ENCODE data around the gene CAPN5.
A peak's percentile ranks its signal among the peaks of the same experiment; 100 is the strongest.

The CAPN5 gene

DNA sequence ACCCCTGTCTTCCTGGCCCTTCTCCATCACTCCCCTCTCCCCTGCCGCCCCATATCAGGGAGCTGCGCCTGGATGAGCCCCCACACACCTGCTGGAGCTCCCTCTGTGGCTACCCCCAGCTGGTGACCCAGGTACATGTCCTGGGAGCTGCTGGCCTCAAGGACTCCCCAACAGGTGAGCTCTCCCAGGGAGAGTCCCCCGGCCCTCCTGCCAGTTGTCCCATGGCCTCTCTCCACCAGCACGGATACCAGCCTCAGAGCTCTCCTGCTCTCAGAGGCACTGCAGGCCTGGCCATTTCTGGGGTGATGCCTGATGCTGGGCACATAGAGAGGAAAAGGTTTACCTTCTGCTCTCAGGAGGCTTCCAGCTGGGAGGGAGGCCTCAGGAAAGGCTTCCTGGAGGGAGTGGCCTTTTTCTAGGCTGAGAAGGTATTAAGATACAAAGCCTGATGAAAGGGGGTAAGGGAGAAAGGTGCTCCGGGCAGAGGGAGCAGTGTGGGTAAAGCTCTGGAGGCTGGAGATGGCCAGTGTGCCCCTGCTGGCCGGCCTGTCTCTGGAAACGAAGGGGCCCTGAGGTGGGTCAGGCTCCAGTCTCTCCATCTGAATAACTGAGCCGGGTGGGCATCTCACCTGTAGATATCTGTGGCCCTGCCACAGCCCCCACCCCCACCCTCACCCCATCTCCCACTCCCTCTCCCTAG is 55.3 kb downstream of the CAPN5 start:
- DNase-seq = no peak

DNA sequence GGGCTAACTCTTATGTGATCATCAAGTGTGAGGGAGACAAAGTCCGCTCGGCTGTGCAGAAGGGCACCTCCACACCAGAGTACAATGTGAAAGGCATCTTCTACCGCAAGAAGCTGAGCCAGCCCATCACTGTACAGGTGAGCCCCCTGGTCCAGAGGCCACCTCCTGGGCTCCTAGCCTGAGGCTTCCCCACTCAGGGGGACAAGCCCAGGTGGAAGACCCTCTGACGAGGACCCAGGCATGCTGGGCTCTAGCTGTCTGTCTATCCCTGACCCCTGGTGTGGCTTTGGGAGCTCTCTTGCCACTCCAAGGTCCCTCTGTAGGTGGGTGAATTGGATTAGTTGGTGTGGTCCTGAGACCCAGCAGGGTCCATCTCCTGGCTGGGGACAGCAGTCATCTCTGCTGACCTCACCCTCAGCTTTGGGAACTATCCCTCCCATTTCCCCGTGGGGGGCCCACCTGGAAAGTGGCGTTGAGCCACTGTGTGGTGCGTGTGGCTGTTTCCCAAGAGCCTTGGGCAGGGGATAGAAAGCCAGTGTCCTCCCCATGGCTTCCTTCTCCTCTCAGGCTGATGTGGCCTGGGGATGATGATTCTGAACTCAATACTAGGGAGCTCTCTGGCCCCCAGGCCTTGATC is 55.9 kb downstream of the CAPN5 start:
- DNase-seq = no peak

DNA sequence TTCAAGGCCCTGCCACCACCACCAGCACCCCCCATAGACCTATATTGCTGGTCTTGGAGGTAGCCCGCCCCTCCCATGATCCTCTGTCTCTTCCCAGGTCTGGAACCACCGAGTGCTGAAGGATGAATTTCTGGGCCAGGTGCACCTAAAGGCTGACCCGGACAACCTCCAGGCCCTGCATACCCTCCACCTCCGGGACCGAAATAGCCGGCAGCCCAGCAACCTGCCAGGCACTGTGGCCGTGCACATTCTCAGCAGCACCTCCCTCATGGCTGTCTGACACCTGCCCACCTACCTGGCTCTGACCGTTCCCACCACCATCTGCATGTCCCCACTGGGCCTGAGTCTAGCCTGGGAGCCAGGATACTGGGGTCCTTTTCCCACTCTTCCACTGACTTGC is 56.8 kb downstream of the CAPN5 start:
- no peak for DNase-seq

DNA sequence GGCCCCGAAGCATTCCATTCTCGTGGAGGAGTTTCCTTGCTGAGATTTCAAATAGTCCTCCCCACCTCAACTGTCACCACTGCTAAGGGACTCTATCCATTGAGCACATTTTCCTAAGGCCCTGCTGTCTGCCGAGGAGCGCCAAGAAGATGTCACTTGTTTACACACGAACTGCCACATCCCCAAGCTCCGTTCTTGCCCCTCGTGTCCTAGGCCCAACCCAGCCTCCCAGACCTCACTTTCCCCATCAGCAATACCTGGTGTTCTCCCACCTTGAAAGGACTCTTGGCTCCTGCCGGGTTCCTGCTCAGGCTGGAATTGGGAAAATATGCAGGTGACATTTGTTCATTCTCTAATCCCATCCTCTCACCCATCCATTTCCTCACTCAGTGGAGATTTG is 57.3 kb downstream of the CAPN5 start:
- no peak for DNase-seq

DNA sequence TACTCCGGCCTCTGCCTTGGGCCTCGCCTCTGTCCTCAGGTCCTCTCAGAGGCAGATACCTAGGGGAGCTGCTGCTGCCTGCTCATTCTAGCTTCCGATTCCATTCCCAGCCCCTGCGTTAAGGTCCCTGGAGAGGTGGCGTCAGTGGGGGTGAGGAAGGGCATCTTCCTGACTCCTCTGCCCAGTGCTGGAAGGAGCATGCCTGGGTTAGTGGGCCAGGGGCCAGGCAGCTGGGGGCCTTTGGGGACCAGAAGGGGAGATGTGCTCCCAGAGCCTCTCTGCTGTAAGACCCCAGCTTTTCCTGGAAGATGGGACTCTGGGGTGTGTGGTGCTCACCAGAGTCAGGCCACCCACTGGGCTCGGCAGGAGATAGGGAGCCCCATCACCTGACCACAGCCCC is 57.7 kb downstream of the CAPN5 start:
- DNase-seq = no peak

DNA sequence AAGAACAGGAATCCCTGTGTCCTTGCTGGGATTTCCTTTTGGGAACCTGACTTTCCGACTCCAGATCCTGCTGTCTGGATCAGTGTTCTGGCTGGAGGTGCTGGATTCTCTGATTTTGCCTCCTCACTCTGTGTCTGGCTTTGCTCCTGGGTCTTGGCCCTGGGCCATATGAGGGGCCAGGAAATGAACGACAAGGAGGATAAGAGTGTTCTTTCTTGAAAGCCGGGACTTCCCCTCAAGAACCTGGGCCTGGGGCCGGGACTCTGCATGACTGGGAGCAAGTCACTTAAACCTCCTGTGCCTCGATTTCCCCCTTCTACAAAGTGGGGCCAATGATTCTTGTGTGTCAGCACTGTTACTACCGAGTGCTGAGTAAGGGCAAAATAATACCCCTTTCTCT is 58.4 kb downstream of the CAPN5 start:
- no peak for DNase-seq

DNA sequence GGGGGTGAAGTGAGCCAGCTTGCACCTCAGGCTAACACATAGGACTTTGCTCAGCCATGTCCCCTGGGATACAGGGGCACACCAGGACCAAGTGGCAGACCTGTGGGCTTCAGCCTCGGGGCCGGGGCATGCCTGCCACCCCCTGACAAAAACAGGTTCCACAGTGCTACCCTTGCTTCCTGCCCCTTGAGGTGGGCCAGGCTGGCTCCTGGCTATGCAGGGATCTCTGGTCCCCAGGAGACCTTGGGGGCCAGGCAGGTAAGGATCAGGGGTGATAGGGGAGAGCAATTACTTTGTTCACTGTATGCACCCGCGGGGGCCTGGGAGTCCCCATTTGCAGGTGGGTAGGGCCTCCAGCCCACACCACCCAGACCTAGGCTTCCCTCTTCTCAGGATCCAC is 58.9 kb downstream of the CAPN5 start:
- DNase-seq = no peak

DNA sequence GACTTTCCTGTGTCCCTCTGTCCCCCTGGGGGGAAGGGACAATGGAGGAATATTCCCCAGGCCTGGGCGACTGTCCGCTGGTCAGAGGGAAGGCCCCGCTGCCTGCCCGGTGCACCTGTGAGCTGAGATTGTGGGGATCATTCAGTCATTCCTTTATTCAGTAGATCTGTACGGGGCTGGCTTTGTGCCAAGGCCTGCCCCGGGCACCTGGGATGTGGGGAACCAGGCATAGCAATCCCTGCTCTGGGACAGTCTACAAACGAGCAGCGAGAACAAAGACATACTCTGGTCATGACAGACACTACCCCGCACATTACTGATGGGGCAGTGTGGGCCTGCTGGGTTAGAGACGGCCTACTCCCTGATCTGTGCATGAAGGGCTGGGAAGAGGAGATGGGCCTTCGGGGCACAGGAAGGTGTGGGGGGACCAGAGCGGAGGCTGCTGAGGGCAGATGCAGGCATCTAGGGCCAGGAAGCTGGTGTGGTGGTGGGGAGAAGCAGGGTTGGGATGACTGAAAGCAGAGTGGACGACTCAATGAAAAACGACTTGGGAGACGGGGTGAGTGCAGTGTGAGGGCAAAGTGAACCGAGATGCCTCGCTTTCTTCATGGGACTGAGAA is 59.5 kb downstream of the CAPN5 start:
- DNase-seq = no peak

DNA sequence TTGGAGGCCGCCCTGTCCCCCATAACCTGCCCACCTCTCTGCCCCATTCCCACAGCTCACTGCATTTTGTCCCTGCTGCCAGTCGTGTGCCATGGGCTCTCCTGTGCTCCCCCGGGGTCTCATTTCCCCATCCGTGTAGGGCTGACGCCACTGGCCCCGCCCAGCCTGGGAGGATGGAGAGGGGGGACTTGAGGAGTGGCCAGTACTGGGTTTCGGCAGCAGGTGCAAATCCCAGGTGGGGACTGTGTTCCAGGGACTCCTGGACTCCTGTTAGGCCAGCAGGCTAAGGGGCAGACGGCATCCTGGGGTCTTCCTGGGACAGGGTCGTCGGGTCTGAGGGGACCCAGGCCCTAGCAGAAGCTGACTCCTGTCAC is 60.1 kb downstream of the CAPN5 start:
- no peak for DNase-seq

DNA sequence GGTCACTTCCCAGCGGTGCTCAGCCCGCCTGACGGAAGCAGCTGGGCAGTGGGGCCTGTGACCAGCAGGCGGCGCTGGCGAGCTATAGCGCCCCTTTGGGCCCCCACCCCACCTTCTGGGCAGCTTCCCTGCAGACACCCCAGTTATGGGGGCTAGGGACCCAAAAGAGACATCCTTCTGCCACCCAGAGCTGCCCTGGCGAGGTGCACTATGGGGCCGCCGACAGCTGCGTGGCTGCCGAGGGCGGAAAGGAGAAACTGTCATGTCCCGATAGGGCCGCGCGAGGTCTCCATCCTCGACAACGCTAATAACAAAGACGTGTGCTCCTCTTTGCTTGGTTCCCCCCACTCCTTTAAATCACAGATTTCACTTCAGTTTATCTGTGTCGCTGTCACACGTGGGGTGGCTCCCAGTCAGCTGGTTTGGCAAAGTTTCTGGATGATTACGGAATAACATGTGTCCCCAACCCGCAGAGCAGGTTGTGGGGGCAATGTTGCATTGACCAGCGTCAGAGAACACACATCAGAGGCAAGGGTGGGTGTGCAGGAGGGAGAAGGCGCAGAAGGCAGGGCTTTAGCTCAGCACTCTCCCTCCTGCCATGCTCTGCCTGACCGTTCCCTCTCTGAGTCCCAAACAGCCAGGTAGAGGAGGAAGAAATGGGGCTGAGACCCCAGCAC is 60.6 kb downstream of the CAPN5 start:
- peak; percentile 67 for DNase-seq

DNA sequence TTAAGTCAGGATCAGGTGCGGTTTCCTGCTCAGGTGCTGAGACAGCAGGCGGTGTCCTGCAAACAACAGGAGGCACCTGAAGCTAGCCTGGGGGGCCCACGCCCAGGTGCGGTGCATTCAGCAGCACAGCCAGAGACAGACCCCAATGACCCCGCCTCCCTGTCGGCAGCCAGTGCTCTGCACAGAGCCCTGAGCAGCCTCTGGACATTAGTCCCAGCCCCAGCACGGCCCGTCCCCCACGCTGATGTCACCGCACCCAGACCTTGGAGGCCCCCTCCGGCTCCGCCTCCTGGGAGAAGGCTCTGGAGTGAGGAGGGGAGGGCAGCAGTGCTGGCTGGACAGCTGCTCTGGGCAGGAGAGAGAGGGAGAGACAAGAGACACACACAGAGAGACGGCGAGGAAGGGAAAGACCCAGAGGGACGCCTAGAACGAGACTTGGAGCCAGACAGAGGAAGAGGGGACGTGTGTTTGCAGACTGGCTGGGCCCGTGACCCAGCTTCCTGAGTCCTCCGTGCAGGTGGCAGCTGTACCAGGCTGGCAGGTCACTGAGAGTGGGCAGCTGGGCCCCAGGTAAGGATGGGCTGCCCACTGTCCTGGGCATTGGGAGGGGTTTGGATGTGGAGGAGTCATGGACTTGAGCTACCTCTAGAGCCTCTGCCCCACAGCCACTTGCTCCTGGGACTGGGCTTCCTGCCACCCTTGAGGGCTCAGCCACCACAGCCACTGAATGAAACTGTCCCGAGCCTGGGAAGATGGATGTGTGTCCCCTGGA is 61.3 kb downstream of the CAPN5 start, which contains the start of gene MYO7A:
MYO7A (plus strand) TSS at position 327 of the 772 bp plus-strand sequence. CDS start 2,389 bp downstream, outside the sequence.
- DNase-seq = no peak

DNA sequence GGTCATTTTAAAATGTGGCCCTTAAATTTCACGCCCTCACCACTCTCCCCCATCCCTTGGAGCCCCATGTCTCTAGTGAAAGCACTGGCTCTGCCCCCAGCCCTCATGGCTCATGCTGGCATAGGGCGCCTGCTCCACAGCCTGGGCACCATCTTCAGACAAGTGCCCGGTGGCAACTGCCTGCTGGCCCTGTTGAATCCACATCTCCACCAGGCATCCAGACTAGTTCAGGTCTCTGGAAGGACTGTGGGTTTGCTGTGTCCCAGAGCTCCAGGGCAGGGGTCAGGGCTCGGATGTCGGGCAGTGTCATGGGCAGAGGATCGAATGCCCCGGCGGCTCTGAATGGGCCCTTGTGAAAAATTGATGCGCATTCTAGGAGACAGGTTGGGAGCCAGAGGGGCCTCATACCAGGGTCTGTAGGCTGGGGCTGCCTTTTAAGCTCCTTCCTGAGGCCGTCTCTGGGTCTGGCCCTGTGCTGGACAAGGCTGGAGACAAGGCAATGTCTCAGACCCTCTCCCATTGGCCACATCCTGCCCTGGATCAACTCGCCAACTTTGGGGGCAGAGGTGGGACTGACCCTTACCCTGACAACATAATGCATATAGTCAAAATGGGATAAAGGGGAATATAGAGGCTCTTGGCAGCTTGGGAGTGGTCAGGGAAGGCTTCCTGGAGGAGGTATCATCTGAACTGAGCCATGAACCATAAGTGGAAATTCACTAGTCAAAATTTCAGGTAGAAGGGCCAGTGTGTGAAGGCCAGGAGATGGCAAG is 62.5 kb downstream of the CAPN5 start:
- DNase-seq = no peak

DNA sequence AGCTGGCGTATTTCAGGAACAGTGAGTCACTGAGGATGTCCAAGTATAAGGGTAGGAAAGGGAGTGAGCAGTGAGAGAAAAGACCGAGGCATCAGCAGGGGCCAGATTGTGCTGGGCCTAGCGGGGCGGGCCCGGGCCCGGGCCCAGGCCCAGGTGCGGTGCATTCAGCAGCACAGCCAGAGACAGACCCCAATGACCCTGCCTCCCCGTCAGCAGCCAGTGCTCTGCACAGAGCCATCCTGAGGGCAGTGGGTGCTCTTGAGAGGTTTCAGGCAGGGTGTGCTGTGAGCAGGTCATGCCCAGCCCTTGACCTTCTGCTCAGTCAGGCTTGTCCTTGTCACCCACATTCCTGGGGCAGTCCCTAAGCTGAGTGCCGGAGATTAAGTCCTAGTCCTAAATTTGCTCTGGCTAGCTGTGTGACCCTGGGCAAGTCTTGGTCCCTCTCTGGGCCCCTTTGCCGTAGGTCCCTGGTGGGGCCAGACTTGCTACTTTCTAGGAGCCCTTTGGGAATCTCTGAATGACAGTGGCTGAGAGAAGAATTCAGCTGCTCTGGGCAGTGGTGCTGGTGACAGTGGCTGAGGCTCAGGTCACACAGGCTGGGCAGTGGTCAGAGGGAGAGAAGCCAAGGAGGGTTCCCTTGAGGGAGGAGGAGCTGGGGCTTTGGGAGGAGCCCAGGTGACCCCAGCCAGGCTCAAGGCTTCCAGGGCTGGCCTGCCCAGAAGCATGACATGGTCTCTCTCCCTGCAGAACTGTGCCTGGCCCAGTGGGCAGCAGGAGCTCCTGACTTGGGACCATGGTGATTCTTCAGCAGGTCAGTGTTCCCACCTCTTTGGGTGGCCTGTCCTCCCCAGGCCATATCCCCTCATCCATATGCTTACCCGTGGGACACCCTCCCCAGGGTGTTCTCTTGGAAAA is 63.3 kb downstream of the CAPN5 start:
- DNase-seq = no peak

DNA sequence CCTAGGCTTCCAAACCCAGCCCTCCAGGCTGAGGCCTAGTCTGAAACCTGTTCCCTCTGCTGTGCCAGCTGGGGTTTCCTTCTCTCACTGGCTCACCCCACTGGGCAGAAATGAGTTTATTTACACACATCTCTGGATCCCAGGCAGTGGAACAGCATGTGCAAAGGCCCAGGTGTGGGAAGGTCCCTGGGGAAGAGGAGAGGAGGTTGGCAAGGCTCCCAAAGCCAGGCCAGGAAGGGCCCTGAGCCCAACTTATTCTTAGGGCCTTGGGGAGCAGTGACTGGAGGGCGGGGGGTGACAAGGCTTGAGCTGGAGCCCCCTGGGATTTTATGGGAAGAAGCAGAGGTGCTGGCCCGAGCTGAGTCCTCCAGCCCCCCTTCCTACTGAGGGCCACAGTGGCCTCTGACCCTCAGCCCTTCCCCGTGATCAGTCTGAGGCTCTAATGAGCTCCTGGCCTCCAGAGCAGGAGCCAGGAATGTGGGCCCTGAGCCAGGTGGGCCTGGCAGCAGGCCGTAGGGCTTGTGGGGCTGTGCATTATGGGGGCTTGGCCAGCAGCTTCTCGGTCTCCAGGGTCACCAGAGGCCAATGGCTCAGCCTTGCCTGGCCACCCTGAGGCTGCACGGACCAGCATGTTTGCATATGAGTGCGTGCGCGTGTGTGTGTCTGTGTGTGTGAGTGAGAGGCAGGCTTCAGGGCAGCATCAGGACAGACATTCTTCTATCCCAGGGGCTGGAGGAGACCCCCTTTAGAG is 64.2 kb downstream of the CAPN5 start:
- DNase-seq = no peak

DNA sequence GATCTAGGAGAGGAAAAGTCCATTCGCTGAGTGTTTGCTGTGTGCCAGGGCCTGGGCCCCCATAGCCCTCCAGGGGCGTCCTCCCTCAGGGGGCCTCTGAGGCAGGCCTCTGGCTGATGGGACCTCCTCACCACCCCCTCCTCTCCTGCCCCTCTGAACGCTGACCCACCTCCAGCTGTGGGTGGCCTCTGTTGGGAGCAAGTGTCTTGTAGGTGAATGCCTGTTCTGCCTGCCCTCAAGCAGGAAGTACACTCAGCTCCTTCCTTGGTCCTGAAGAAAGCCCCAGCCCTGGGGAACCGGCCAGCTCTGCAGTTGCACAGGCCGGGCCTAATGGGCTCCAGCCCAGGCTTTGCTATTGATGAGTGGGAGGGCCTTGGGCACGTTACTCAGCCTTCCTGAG is 64.8 kb downstream of the CAPN5 start:
- DNase-seq = no peak

DNA sequence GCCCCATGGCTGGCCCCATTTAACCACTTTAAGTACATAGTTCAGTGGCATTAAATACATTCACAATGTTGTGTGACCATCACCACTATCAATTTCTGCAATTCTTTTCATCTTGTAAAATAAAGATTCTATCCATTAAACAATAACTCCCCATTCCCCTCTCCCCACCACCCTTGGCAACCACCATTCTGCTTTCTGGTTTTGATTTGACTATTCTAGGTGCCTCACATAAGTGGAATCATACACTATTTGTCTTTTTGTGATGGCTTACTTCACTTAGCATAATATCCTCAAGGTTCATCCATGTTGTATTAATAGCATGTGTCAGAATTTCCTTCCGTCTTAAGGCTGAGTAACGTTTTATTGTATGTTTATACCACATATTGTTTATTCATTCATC is 68.3 kb downstream of the CAPN5 start:
- no peak for DNase-seq

DNA sequence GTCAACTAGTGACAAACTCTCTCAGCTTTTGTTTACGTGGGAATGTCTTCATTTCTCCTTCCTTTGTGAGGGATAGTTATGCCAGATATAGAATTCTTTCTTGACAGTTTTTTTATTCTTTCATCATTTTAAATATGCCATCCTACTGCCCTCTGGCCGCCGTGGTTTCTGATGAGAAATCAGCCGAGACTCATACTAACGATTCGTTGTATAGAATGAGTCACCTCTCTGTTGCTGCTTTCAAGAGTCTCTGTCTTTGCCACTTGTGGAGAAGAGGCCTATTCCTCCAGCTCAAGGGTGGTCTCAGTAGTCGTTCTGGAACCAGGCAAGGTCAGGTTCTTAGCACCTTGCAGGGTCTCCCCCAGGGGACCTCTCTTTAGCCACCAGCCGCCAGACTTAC is 69.3 kb downstream of the CAPN5 start:
- DNase-seq = no peak

DNA sequence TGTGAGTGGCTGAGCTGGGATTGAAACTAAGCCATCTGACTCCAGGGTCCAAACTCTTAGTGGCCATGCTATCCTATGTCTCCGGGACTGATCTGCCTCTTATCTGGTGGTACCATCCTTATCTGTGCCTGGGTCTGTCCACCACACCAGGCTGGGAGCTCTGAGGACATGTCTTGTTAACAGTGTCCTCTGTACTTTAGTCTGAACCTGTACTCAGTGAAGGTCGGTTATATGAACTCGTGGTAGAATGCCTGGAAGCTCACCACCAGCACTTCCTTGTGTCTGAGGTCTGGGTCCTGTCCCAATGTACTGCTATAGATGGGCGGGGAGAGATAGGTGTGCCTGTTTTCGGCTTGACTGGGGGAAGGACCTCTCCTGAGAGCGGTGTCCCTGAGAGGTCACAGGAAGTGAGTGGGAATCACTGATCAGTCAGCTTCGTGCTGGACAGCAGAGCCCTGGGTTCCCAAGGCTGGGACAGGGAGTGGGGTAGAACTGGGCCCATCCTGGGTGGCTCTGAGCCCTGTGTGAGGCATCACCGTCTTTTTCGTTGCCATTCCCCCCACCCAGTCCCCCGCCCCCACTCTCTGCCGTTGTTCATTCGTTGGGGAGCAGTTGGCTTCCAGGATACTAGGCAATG is 70.1 kb downstream of the CAPN5 start:
- no peak for DNase-seq

DNA sequence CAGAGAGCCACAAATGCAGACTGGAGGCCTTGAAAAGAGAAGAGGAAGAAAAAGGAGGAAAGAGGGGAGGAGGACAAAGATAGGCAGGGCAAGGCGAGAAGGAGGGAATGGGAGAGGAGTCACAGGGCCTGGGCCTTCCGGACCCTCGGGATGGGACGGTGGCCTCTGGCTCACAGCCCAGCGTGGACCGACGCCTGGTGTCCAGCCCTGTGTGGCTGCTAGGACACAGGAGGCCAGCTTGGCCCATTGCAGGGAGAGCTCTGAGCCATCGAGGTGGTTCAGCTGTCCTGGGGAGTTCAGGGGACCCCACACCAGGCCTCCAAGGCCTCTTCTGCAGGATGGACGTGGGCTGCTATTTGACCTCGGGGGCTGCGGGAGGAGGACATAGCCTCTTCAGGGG is 70.7 kb downstream of the CAPN5 start:
- DNase-seq = no peak

DNA sequence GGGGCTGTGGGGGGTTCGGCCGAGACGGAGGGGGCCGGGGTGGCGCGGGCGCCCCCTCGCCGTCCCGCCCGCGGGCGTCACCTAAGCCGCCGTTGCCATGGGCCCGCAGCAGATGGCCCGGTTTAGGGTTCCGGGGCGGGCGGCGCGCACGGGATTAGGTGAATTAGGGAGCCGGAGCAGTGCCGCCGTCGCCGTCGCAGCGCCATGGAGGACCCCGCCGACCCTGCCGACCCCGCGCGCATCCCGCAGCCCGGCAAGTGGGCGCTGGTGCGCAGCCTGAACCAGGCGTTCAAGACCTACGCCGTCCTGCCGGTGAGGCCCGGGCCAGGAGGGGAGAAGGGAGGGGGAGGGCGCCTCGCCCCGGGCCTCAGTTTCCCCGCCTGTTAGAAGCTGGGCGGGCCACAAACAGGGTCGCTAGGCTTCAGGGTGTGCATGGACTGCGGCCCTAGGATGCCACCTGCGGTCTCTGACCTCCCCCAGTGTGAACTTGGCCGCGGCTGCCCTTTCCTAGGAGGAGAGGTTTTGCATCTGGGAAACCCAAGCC is 71.4 kb downstream of the CAPN5 start:
- DNase-seq = no peak

Measured in activated CD8-positive, alpha-beta memory T cell treated with anti-CD3 and anti-CD28 coated beads, Interleukin-2, amount 50 U/mL, for 4 hours (primary cell).